Ascending aorta (tissue), 2 donors: ENCODE measurements around the gene FKBP3. TPM values are rescaled to one million over a fixed set of nuclear protein-coding genes. Genes with fewer than 3 reads are reported as not detected.
"Not testable (repeated sequence)": the region's sequence is repeated elsewhere in the genome, so short reads cannot be mapped to it uniquely, and the experiment has no call there.

Experiments used
- DNase-seq, 2 donors: peaks; one replicate each; pipeline ENCODE4 v3.0.0-alpha.2; 2019; ENCODE audit warnings: low spot score in 2 of 2
- H3K27ac ChIP-seq, 2 donors: fragments of 200-600 bp; sonication (generic); one replicate each; pipeline ENCODE4 v1.5.1; 2016 to 2017; ENCODE audit warnings: mild to moderate bottlenecking in 1 of 2
- H3K27me3 ChIP-seq: fragments of 200-600 bp; sonication (generic); one replicate; pipeline ENCODE4 v1.5.1; 2017
- H3K36me3 ChIP-seq, 2 donors: fragments of 200-600 bp; sonication (generic); one replicate each; pipeline ENCODE4 v1.5.1; 2016
- H3K4me1 ChIP-seq, 2 donors: fragments of 200-600 bp; sonication (generic); one replicate each; pipeline ENCODE4 v1.5.1; 2016 to 2017; ENCODE audit warnings: mild to moderate bottlenecking in 1 of 2
- H3K4me3 ChIP-seq, 2 donors: fragments of 200-600 bp; sonication (generic); one replicate each; pipeline ENCODE4 v1.5.1; 2016 to 2017; ENCODE audit warnings: mild to moderate bottlenecking in 1 of 2
- H3K9me3 ChIP-seq, 2 donors: fragments of 200-600 bp; sonication (generic); one replicate each; pipeline ENCODE4 v1.5.1; 2016
- intact Hi-C: fragments of 100-400 bp; cut with DNase I; formaldehyde crosslinking; loops from one replicate; pipeline ENCODE4 v1.15.1; 2023
- total RNA-seq: library from RNA; depleted of rRNA; stranded (reverse); fragments of >200 nt; gene quantifications from one replicate; pipeline ENCODE4 v1.1.0, GENCODE V29; 2016
- TF ChIP-seq, protein P1 (sequence below), 3 experiments: fragments of 200-600 bp in 2 of 3; fragments of 450-650 bp in 1 of 3; sonication (generic) in 2 of 3; IDR thresholded peaks; one replicate each; pipeline ENCODE4 v1.5.1; 2016 to 2019; ENCODE audit warnings: antibody characterized with exemption in 3 of 3, mild to moderate bottlenecking in 1 of 3, moderate library complexity in 1 of 3

FKBP3 gene
- total RNA-seq, 1 donor from 2014 or later, result 8.8 TPM

DNA sequence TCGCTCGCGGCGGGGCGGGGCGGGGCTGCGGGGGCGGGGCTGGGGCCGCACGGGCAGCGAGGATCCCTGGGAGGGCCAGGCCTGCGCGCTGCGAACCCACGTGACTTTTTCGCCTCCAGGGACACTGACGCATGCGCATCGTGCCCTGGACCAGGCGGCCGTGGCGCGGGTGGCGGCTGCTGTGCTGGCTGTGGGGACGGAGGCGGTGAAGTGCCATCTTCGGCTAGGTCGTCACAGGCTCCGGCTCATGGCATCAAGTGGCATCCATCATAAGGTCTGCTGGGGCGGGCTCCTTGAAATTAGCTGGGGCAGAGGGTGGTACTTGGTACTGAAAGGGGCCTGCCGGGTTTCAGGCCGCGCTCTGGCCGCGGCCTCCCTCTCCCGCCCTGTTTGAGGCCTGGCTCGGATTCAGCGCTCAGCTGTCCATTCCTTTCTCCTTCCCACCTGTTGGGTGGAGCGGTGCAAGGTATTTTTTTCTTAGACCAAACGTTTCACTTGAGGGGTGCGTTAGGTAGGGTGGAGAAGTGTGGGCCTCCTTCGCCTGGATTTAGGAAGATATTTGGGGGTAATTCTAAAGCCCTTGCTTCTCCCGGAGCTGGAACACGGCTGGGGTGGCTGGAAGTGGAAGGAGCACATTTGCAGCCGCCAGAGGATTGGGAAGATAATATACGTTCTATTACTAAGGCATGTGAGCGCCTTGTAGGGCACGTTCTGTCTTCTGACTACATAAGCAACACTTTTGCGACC lies 50.1 kb downstream of the FKBP3 start, which contains the start of gene PRPF39:
PRPF39 (plus strand) TSS at position 141 of the 747 bp plus-strand sequence. CDS start 11,124 bp downstream, outside the sequence.
- DNase-seq, result peak; percentile 72 to 96
- H3K9me3 ChIP-seq, result no peaks in the 10 kb centered on the region
- intact Hi-C loops, result loop anchor here (1.0 to 5.0 kb wide), 3 partner anchors 50 to 187 kb away; partner anchors contain the start of genes FKBP3 and TOGARAM1
- H3K36me3 ChIP-seq, result no peaks in the 10 kb centered on the region
- H3K27me3 ChIP-seq, result no peaks in the 10 kb centered on the region
- TF ChIP-seq, protein P1, sequence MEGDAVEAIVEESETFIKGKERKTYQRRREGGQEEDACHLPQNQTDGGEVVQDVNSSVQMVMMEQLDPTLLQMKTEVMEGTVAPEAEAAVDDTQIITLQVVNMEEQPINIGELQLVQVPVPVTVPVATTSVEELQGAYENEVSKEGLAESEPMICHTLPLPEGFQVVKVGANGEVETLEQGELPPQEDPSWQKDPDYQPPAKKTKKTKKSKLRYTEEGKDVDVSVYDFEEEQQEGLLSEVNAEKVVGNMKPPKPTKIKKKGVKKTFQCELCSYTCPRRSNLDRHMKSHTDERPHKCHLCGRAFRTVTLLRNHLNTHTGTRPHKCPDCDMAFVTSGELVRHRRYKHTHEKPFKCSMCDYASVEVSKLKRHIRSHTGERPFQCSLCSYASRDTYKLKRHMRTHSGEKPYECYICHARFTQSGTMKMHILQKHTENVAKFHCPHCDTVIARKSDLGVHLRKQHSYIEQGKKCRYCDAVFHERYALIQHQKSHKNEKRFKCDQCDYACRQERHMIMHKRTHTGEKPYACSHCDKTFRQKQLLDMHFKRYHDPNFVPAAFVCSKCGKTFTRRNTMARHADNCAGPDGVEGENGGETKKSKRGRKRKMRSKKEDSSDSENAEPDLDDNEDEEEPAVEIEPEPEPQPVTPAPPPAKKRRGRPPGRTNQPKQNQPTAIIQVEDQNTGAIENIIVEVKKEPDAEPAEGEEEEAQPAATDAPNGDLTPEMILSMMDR (IDR thresholded peaks at IDR 0.05), result no peak
- H3K4me3 ChIP-seq, result peak within 1 kb of the TSS; percentile 83 to 94
- H3K27ac ChIP-seq, result peak within 1 kb of the TSS; percentile 71 to 80
- peaks cover 0 to 14% of the 10 kb centered on the region in 2 donors for H3K4me1 ChIP-seq

DNA sequence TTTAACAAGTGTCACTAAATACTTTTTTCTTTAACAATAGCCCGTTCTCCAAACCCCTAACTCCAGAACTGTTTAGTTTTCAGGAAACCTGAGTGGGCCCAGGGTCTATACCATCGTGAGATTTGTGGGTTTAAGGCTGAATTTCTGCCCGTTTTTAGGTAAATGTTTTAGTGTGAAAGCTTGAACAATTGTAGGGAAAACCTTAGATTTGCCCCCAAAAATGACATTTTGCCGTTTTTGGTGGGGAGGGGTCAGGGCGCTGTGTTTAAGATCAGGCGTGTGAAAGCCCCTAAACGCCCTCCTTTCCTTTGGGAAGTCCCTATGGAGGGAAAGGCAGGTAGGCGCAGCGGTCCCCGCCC lies 50.7 kb downstream of the FKBP3 start:
- Histone ChIP-seq H3K27ac (peak overlapping the region; percentile 10 to 19), H3K4me1 (peaks cover 0 to 14% of the 10 kb centered on the region in 2 donors), H3K36me3 (no peaks in the 10 kb centered on the region), H3K4me3 (peak overlapping the region; percentile 83 to 94), H3K9me3 (no peaks in the 10 kb centered on the region), H3K27me3 (no peaks in the 10 kb centered on the region)
- TF ChIP-seq, protein P1 (IDR thresholded peaks at IDR 0.05), result no peak
- no peak for DNase-seq
- intact Hi-C loops, result loop anchor here (5.0 kb wide), 1 partner anchor 186 kb away; a partner anchor contains a TSS

DNA sequence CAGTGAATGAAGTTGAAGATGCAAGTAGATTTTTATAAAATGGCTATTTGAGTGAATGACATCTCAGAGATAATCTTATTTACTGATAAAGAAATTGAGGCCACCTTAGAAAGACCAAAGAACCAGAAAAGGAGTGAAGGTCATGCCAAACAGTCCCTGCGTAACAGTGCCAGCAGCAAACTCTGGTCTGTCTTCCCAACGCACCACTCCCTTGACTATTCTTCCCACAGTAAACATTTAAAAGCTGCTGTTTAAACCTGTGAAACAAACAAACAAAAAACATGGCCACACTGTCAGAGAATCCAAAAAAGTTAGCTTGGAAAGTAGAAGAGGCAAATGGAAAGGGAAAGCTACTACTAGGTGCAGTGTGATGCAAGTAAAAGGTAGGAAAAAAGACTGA lies 51.9 kb downstream of the FKBP3 start:
- Histone ChIP-seq H3K4me1 (peaks cover 0 to 12% of the 10 kb centered on the region in 2 donors), H3K4me3 (no peak overlapping the region), H3K36me3 (no peaks in the 10 kb centered on the region), H3K9me3 (no peaks in the 10 kb centered on the region), H3K27me3 (no peaks in the 10 kb centered on the region), H3K27ac (no peak overlapping the region)
- TF ChIP-seq, protein P1 (IDR thresholded peaks at IDR 0.05), result no peak
- no peak for DNase-seq
- intact Hi-C loops, result loop anchor here (5.0 kb wide), 1 partner anchor 185 kb away; a partner anchor contains a TSS

DNA sequence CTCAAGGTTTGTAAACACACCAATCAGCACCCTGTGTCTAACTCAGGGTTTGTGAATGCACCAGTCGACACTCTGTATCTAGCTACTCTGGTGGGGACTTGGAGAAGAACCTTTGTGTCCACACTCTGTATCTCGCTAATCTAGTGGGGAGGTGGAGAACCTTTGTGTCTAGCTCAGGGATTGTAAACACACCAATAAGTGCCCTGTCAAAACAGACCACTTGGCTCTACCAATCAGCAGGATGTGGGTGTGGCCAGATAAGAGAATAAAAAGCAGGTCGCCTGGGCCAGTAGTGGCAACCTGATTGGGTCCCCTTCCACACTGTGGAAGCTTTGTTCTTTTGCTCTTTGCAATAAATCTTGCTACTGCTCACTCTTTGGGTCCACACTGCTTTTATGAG lies 53.2 kb downstream of the FKBP3 start:
- not testable (repeated sequence) for H3K4me1 ChIP-seq, H3K4me3 ChIP-seq, H3K9me3 ChIP-seq, H3K27ac ChIP-seq, DNase-seq, H3K27me3 ChIP-seq, H3K36me3 ChIP-seq
- intact Hi-C loops, result loop anchor here (5.0 kb wide), 1 partner anchor 184 kb away; a partner anchor contains a TSS

DNA sequence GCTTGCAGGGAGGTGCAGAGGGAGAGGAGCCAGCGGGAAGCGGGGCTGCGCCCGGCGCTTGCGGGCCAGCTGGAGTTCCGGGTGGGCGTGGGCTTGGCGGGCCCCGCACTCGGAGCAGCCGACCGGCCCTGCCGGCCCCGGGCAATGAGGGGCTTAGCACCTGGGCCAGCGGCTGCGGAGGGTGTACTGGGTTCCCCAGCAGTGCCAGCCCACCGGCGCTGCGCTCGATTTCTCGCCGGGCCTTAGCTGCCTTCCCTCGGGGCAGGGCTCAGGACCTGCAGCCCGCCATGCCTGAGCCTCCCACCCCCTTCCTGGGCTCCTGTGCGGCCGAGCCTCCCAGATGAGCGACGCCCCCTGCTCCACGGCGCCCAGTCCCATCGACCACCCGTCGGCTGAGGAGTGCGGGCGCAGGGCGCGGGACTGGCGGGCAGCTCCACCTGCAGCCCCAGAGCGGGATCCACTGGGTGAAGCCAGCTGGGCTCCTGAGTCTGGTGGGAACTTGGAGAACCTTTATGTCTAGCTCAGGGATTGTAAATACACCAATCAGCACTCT lies 53.8 kb downstream of the FKBP3 start:
- H3K4me3 ChIP-seq, H3K36me3 ChIP-seq, H3K9me3 ChIP-seq, H3K27ac ChIP-seq, H3K4me1 ChIP-seq, H3K27me3 ChIP-seq, DNase-seq: not testable (repeated sequence)
- intact Hi-C loops, result loop anchor here (5.0 kb wide), 1 partner anchor 183 kb away; a partner anchor contains a TSS

DNA sequence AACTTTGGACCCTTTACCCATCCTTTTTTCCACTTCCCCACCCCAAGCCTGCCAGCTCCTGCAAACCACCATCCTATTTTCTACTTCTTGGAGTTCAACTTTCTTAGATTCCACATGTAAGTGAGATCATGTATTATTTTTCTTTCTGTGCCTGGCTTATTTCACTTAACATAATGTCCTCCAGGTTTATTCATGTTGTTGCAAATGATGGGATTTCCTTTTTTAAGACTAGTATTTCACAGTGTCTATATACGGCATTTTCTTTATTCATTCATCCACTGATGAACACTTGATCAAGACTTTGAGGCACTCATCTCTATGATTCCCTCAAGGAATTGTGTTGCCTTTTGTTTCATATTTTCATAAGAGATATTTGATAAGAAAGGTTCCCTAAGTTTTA lies 56.0 kb downstream of the FKBP3 start:
- Histone ChIP-seq H3K4me1 (no peaks in the 10 kb centered on the region), H3K4me3 (no peak overlapping the region), H3K27ac (no peak overlapping the region), H3K27me3 (no peaks in the 10 kb centered on the region), H3K36me3 (peaks cover 0 to 4% of the 10 kb centered on the region in 2 donors), H3K9me3 (no peaks in the 10 kb centered on the region)
- intact Hi-C loops, result no loop called here
- TF ChIP-seq, protein P1 (IDR thresholded peaks at IDR 0.05), result no peak
- no peak for DNase-seq
